GM12891 (cell line): ENCODE data around the gene CTSH.

ENCODE experiments used
- PAX5 ChIP-seq: IDR thresholded peaks from 2 replicates; pipeline ENCODE4 v1.6.1; 2011; ENCODE audit warnings: low read length, moderate library complexity, mild to moderate bottlenecking; ENCODE audit not compliant: insufficient read depth, severe bottlenecking
- POLR2A ChIP-seq: IDR thresholded peaks from 2 replicates; pipeline ENCODE4 v1.6.1; 2011; ENCODE audit warnings: low read depth, low read length, control low read depth
- POLR2AphosphoS5 ChIP-seq: IDR thresholded peaks from 2 replicates; pipeline ENCODE4 v1.6.1; 2011; ENCODE audit warnings: low read depth, low read length, control low read depth
- POU2F2 ChIP-seq: IDR thresholded peaks from 2 replicates; pipeline ENCODE4 v1.6.1; 2011; ENCODE audit warnings: low read depth, mild to moderate bottlenecking, control low read depth, low read length, moderate library complexity
- SPI1 ChIP-seq: IDR thresholded peaks from 2 replicates; pipeline ENCODE4 v1.6.1; 2011; ENCODE audit warnings: low read depth, low read length, control low read depth
- TAF1 ChIP-seq: IDR thresholded peaks from 2 replicates; pipeline ENCODE4 v1.6.1; 2011; ENCODE audit warnings: low read depth, low read length, control low read depth

- no peak for TF ChIP-seq TAF1
- no peak for TF ChIP-seq POLR2AphosphoS5
- no peak for TF ChIP-seq POLR2A
- no peak for TF ChIP-seq SPI1
- no peak for TF ChIP-seq POU2F2
- no peak for TF ChIP-seq PAX5
Measured at GRCh38 chr15:78959360-78959759, 14.5 kb upstream of the CTSH start.
